CD8-positive, alpha-beta memory T cell (primary cell): ENCODE data around the gene B4GALNT2. TPM values are rescaled to one million over a fixed set of nuclear protein-coding genes. Genes with fewer than 3 reads are reported as not detected.

Experiments
- CTCF ChIA-PET: fragments of 350-600 bp; sonication (Branson Sonifier 250); formaldehyde crosslinking; loops from one replicate; lab custom pipeline; 2021; ENCODE audit warnings: antibody characterized with exemption; lab: Charles Lee
- POLR2A ChIA-PET: fragments of 350-600 bp; sonication (Branson Sonifier 250); formaldehyde crosslinking; loops from one replicate; lab custom pipeline; 2021; ENCODE audit warnings: antibody characterized with exemption; lab: Charles Lee
- DNase-seq, 5 donors: peaks; one replicate each; pipeline versions ENCODE4 v3.0.0 to v3.0.0-alpha.2; 2020 to 2022; ENCODE audit warnings: mixed read lengths in 1 of 5
- H3K27ac ChIP-seq: one replicate; pipeline ENCODE4 v1.7.0; 2013; ENCODE audit warnings: low read depth, mild to moderate bottlenecking, low read length, moderate library complexity
- H3K27me3 ChIP-seq: 2 replicates; pipeline ENCODE4 v1.7.0; 2013; ENCODE audit warnings: low read length, mild to moderate bottlenecking; ENCODE audit not compliant: insufficient read depth, poor library complexity, severe bottlenecking
- H3K36me3 ChIP-seq: 2 replicates; pipeline ENCODE4 v1.7.0; 2013; ENCODE audit warnings: mild to moderate bottlenecking, low read length, moderate library complexity; ENCODE audit not compliant: insufficient read depth
- H3K4me1 ChIP-seq: 2 replicates; pipeline ENCODE4 v1.7.0; 2013; ENCODE audit warnings: mild to moderate bottlenecking, low read length, moderate library complexity; ENCODE audit not compliant: insufficient read depth
- H3K4me3 ChIP-seq: 2 replicates; pipeline ENCODE4 v1.7.0; 2013; ENCODE audit warnings: mild to moderate bottlenecking, low read length
- H3K9me3 ChIP-seq: 2 replicates; pipeline ENCODE4 v1.7.0; 2013; ENCODE audit warnings: mild to moderate bottlenecking, low read length
- H3K27ac Mint-ChIP-seq, 8 donors: one replicate each; pipeline ENCODE4 v1.8.0; 2020 to 2021; ENCODE audit warnings: mixed read lengths in 8 of 8, mild to moderate bottlenecking in 6 of 8, inconsistent platforms in 3 of 8, moderate library complexity in 3 of 8
- H3K27me3 Mint-ChIP-seq, 2 donors: one replicate each; pipeline ENCODE4 v1.8.0; 2020 to 2021; ENCODE audit warnings: mixed read lengths in 2 of 2, mild to moderate bottlenecking in 1 of 2, moderate library complexity in 1 of 2
- H3K36me3 Mint-ChIP-seq, 3 donors: one replicate each; pipeline ENCODE4 v1.8.0; 2020 to 2021; ENCODE audit warnings: mixed read lengths in 3 of 3, inconsistent platforms in 1 of 3, mild to moderate bottlenecking in 1 of 3
- H3K4me1 Mint-ChIP-seq, 3 donors: one replicate each; pipeline ENCODE4 v1.8.0; 2020 to 2021; ENCODE audit warnings: mixed read lengths in 3 of 3, inconsistent platforms in 1 of 3, mild to moderate bottlenecking in 1 of 3
- H3K4me3 Mint-ChIP-seq, 7 donors: one replicate each; pipeline ENCODE4 v1.8.0; 2020 to 2021; ENCODE audit warnings: mixed read lengths in 7 of 7, mild to moderate bottlenecking in 6 of 7, moderate library complexity in 4 of 7, inconsistent platforms in 2 of 7
- H3K9me3 Mint-ChIP-seq, 5 donors: one replicate each; pipeline ENCODE4 v1.8.0; 2020 to 2022; ENCODE audit warnings: mixed read lengths in 5 of 5, mild to moderate bottlenecking in 3 of 5, moderate library complexity in 2 of 5, inconsistent platforms in 1 of 5
- polyA plus RNA-seq: library from polyadenylated mRNA; unstranded; fragments of 300-500 nt; fragmentation: Illumina TruSeq; gene quantifications from one replicate; pipeline ENCODE4 v1.2.3, GENCODE V29; 2021
- total RNA-seq, 2 experiments: library from RNA; stranded (reverse); gene quantifications; one replicate each; pipeline ENCODE4 v1.2.3, GENCODE V29; 2021

The B4GALNT2 gene
- total and polyA plus RNA-seq, 3 experiments from 2014 or later = not detected

DNA sequence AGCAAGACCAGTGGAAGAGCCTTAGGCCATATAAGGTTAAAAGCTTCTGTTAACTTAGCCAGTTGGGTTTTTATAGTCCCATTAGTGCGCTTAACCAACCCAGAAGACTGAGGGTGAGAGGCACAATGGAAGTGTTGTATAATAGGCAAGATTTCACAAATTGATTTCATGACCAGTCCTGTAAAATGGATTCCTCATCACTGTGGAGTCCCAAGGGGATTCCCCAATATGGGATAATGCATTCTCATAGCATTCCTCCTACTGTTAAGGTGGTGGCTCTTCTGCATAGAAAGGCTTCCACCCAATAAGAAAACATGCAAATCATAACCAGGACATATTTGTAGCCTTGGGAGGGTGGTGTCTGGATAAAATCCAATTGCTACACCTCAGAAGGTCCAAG, 22.1 kb upstream of the B4GALNT2 start:
- Mint-ChIP-seq H3K9me3 (no peaks in the 10 kb centered on the region), H3K36me3 (no peaks in the 10 kb centered on the region), H3K4me1 (peaks cover 0 to 4% (median 1%) of the 10 kb centered on the region in 3 donors), H3K27me3 (peaks cover 8 to 16% of the 10 kb centered on the region in 2 donors), H3K27ac (no peak overlapping the region), H3K4me3 (no peak overlapping the region)
- H3K27me3 ChIP-seq = no peaks in the 10 kb centered on the region
- POLR2A ChIA-PET = interaction anchor here (0.6 kb wide), 1 partner anchor 83 kb away, joined by 3 read pairs; no protein-coding TSS in a partner anchor
- no peak for DNase-seq
- no peaks in the 10 kb centered on the region for H3K9me3 ChIP-seq
- H3K4me1 ChIP-seq = no peaks in the 10 kb centered on the region
- no peak overlapping the region for H3K27ac ChIP-seq
- no peaks in the 10 kb centered on the region for H3K36me3 ChIP-seq
- CTCF ChIA-PET = no interaction called here
- no peak overlapping the region for H3K4me3 ChIP-seq

DNA sequence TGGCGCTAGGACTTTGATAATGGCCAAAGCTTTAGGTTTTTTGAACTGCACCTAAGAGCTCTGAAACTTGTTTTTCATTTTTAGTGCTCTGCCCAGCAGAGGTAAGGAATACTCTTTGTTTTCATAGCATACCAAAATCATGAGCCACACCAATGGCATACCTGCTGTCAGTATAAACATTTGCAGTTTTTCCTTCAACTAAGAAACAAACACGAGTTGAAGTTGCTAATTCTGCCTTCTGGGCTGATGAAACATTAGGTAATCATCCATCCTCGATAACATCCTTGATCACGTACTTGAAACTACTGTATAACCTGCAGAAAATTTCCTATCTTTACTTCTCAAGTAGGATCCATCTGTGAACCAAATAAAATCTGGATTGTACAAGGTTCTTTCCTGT, 20.6 kb upstream of the B4GALNT2 start:
- DNase-seq = no peak
- H3K9me3 ChIP-seq = no peaks in the 10 kb centered on the region
- Mint-ChIP-seq H3K9me3 (no peaks in the 10 kb centered on the region), H3K27ac (no peak overlapping the region), H3K36me3 (no peaks in the 10 kb centered on the region), H3K4me1 (peaks cover 0 to 4% (median 1%) of the 10 kb centered on the region in 3 donors), H3K27me3 (peaks cover 11 to 24% of the 10 kb centered on the region in 2 donors), H3K4me3 (no peak overlapping the region)
- H3K4me3 ChIP-seq = no peak overlapping the region
- POLR2A ChIA-PET = interaction anchor here (0.5 kb wide), 1 partner anchor 49 kb away, joined by 3 read pairs; no protein-coding TSS in a partner anchor
- H3K27ac ChIP-seq = no peak overlapping the region
- no peaks in the 10 kb centered on the region for H3K4me1 ChIP-seq
- H3K27me3 ChIP-seq = no peaks in the 10 kb centered on the region
- CTCF ChIA-PET = no interaction called here
- no peaks in the 10 kb centered on the region for H3K36me3 ChIP-seq

DNA sequence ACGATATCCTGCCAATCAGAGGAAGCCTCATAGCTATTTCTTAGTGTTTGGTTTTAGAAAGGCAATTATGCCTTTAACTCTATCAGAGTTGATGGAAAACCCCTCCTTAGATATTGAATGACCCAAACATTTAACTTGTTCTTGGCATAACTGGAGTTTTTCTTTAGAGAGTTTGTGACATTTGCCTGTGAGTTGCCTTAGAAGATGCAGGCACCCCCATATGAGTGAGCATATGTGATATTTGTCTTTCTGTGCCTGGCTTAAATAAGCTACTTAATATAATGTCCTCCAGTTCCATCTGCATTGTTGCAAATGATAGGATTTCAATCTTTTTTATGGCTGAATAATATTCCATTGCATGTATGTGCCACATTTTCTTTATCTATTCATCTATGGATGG, 19.6 kb upstream of the B4GALNT2 start:
- peaks cover 0 to 3% (median 1%) of the 10 kb centered on the region in 3 donors for H3K4me1 Mint-ChIP-seq
- Histone ChIP-seq H3K27ac (no peak overlapping the region), H3K4me3 (no peak overlapping the region), H3K36me3 (no peaks in the 10 kb centered on the region), H3K27me3 (no peaks in the 10 kb centered on the region), H3K4me1 (no peaks in the 10 kb centered on the region), H3K9me3 (no peaks in the 10 kb centered on the region)
- no peak for DNase-seq
- no peak overlapping the region for H3K4me3 Mint-ChIP-seq
- no peaks in the 10 kb centered on the region for H3K36me3 Mint-ChIP-seq
- H3K9me3 Mint-ChIP-seq = no peaks in the 10 kb centered on the region
- ChIA-PET CTCF (no interaction called here), POLR2A (no interaction called here)
- H3K27ac Mint-ChIP-seq = no peak overlapping the region
- H3K27me3 Mint-ChIP-seq = peaks cover 18 to 31% of the 10 kb centered on the region in 2 donors

DNA sequence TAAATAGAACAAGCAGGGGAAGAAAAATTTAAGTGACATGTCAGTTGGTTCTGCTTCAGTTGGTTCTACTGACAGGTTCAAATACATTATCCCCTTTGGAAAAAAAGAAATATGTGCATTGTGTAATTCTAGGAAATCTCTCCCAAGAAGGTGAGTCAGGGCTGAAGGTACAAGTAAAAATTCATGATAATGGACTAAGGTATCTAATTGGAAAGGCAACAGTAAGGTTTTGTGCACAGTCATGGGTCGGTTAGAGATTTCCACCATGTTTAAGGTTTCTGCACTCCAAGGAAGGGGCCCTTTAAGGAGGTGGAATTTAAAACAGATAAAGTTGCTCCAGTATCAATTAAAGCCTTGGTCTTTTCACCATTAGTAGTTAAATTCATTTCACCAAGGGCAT, 17.9 kb upstream of the B4GALNT2 start:
- CTCF ChIA-PET = no interaction called here
- no peaks in the 10 kb centered on the region for H3K36me3 Mint-ChIP-seq

DNA sequence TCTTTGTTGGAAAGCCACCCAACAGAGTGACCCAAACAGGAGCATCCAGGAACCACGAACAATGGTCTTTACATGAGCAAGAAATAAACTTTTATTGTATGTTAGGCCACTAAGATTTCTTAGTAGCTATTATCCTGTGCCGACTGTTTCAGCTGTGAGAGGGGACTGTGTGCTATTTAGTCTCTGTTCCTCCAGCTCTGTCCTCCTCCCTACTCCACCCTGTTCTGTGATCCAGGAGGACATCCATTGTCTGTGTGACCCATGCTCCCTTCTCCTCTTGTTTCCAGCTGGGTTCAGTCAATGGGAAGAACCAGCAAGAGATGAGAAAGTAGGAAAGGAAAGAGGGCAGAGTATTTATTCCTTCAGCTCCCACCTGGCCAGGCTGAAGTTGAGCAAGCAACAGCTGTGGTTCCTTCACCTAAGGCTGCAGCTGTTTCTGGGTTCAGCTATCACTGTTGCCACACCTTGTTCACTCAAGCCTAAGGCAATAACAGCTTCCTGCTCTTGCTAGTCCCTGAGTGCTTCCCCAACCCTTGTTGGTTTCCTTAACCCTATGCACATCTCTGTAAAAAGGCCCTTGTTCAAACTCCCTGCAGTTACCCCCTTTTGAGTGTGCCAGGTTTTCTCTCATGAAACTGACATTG, 14.9 kb upstream of the B4GALNT2 start:
- Mint-ChIP-seq H3K4me3 (no peak overlapping the region), H3K27ac (no peak overlapping the region), H3K4me1 (no peaks in the 10 kb centered on the region), H3K36me3 (no peaks in the 10 kb centered on the region), H3K27me3 (peaks cover 20 to 62% of the 10 kb centered on the region in 2 donors), H3K9me3 (no peaks in the 10 kb centered on the region)
- ChIA-PET CTCF (interaction anchor here (1.2 kb wide), 1 partner anchor 34 kb away, joined by 3 read pairs; no protein-coding TSS in a partner anchor), POLR2A (no interaction called here)
- H3K27ac ChIP-seq = no peak overlapping the region
- no peaks in the 10 kb centered on the region for H3K4me1 ChIP-seq
- no peak overlapping the region for H3K4me3 ChIP-seq
- H3K36me3 ChIP-seq = no peaks in the 10 kb centered on the region
- H3K9me3 ChIP-seq = no peaks in the 10 kb centered on the region
- no peak for DNase-seq
- peaks cover 4% of the 10 kb centered on the region for H3K27me3 ChIP-seq

More for the DNA sequence above, 17.9 kb upstream of the B4GALNT2 start:
- H3K4me3 ChIP-seq = no peak overlapping the region
- no peaks in the 10 kb centered on the region for H3K36me3 ChIP-seq
- H3K4me1 ChIP-seq = no peaks in the 10 kb centered on the region
- POLR2A ChIA-PET = no interaction called here
- no peak overlapping the region for H3K27ac ChIP-seq
- Mint-ChIP-seq H3K27me3 (peaks cover 18 to 41% of the 10 kb centered on the region in 2 donors), H3K27ac (no peak overlapping the region), H3K9me3 (no peaks in the 10 kb centered on the region), H3K4me1 (no peaks in the 10 kb centered on the region), H3K4me3 (no peak overlapping the region)
- DNase-seq = no peak
- no peaks in the 10 kb centered on the region for H3K27me3 ChIP-seq
- no peaks in the 10 kb centered on the region for H3K9me3 ChIP-seq

DNA sequence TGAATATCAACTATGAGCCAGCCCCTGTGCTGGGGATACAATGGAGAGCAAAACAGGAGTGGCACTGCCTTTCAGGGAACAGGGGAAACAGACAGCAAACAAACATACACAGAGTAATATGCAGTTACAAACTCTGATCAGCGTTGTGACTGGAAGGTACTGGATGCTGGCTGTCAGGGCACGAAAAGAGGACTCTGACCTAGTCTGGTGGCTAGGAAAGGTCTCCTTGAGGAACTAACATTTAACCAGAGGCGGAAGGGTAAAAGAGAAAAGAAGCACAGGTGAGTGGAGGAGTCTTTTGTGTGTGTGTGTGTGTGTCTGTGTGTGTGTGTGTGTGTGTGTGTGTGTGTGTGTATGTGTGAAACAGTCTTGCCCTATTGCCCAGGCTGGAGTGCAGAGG, 12.4 kb upstream of the B4GALNT2 start:
- POLR2A ChIA-PET = no interaction called here
- Mint-ChIP-seq H3K9me3 (no peaks in the 10 kb centered on the region), H3K27ac (no peak overlapping the region), H3K4me3 (no peak overlapping the region), H3K4me1 (no peaks in the 10 kb centered on the region), H3K27me3 (peaks cover 12 to 53% of the 10 kb centered on the region in 2 donors), H3K36me3 (no peaks in the 10 kb centered on the region)
- no peak for DNase-seq
- Histone ChIP-seq H3K9me3 (no peaks in the 10 kb centered on the region), H3K4me3 (no peak overlapping the region), H3K27ac (no peak overlapping the region), H3K36me3 (no peaks in the 10 kb centered on the region), H3K4me1 (no peaks in the 10 kb centered on the region), H3K27me3 (peaks cover 4% of the 10 kb centered on the region)
- CTCF ChIA-PET = no interaction called here

DNA sequence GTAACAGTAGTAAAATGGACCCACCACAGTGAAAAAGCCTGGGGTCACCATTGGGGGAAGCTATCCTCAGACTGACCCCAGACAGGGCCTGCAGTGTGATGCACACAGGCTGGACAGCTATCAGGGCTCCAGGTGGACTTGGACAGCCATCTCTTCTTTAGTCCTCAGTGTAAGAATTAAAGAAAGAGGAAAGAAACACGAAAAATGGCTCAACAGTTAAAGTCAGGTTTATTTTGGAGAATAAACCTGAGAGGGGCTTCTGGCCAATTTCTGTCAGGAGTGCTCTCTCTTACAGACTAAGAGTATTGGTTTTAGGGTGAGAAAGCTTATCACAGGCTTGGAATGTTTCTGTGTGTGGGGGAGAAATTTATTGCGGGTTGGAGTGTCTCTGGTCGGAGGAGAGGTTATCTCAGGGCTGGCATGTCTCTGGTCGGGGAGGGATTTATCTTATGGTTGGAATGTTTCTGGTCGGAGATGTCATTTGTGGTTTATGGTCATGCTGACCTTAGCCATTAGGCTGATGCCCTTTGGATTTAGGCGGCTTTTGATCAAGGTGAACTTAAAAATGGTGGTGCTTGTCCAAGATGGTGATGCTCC, 10.8 kb upstream of the B4GALNT2 start:
- CTCF ChIA-PET = no interaction called here

DNA sequence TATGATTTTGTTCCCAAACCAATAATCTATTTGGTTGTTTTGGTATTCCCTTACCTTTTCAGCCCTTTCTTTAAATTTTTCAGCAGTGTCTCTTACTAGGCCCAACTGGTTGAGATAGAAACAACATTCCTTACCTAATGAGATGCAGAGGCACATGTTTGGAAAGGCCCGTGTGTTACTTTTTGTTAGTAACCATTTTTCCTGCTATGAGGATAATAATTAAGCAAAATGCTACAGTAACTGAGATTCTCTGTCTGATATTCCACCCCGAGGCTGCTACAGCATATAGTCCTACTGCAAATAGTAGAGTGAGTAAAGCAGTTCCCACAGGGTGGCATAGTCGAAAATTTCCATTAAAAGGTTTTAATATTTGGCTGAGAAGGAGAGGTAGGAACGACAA, 10.0 kb upstream of the B4GALNT2 start:
- POLR2A ChIA-PET = no interaction called here
- Mint-ChIP-seq H3K36me3 (no peaks in the 10 kb centered on the region), H3K27me3 (peaks cover 5 to 38% of the 10 kb centered on the region in 2 donors), H3K9me3 (no peaks in the 10 kb centered on the region), H3K27ac (no peak overlapping the region), H3K4me1 (no peaks in the 10 kb centered on the region), H3K4me3 (no peak overlapping the region)
- no peak for DNase-seq
- no peaks in the 10 kb centered on the region for H3K36me3 ChIP-seq
- H3K27ac ChIP-seq = no peak overlapping the region
- H3K4me3 ChIP-seq = no peak overlapping the region
- no peaks in the 10 kb centered on the region for H3K9me3 ChIP-seq
- CTCF ChIA-PET = no interaction called here
- H3K4me1 ChIP-seq = no peaks in the 10 kb centered on the region
- H3K27me3 ChIP-seq = peaks cover 4% of the 10 kb centered on the region

More for the DNA sequence above, 10.8 kb upstream of the B4GALNT2 start:
- Histone ChIP-seq H3K27ac (no peak overlapping the region), H3K4me3 (no peak overlapping the region), H3K36me3 (no peaks in the 10 kb centered on the region), H3K27me3 (peaks cover 4% of the 10 kb centered on the region), H3K9me3 (no peaks in the 10 kb centered on the region), H3K4me1 (no peaks in the 10 kb centered on the region)
- Mint-ChIP-seq H3K9me3 (no peaks in the 10 kb centered on the region), H3K27me3 (peaks cover 10 to 42% of the 10 kb centered on the region in 2 donors), H3K36me3 (no peaks in the 10 kb centered on the region), H3K4me1 (no peaks in the 10 kb centered on the region), H3K4me3 (no peak overlapping the region), H3K27ac (peak overlapping the region in 1 of 8 donors; percentile 35)
- no peak for DNase-seq
- POLR2A ChIA-PET = no interaction called here
